GM12878 (cell line): ENCODE data around the gene ENO2.

Experiments
- ATF2 ChIP-seq: IDR thresholded peaks from 2 replicates; pipeline ENCODE4 v1.6.1; 2012; ENCODE audit warnings: low read length, inconsistent platforms
- MTA3 ChIP-seq: IDR thresholded peaks from 2 replicates; pipeline ENCODE4 v1.6.1; 2012; ENCODE audit warnings: low read length, inconsistent platforms, borderline replicate concordance
- ZNF274 ChIP-seq: IDR thresholded peaks from one replicate; pipeline ENCODE4 v1.8.0; 2011; ENCODE audit not compliant: insufficient read length, insufficient read depth
- TF ChIP-seq, protein P1 (sequence below): IDR thresholded peaks from 2 replicates; pipeline ENCODE4 v1.6.1; 2011; ENCODE audit warnings: low read depth, mild to moderate bottlenecking, low read length, moderate library complexity, borderline replicate concordance; ENCODE audit errors: extremely low read depth

GRCh38 chr12:6936636-6937480 is 22.5 kb downstream of the ENO2 start:
- TF ChIP-seq ATF2 (no peak), MTA3 (no peak), ZNF274 (no peak)
- TF ChIP-seq, protein P1, sequence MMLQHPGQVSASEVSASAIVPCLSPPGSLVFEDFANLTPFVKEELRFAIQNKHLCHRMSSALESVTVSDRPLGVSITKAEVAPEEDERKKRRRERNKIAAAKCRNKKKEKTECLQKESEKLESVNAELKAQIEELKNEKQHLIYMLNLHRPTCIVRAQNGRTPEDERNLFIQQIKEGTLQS = no peak
